ENCODE data around the gene CCDC183.
"Not testable (repeated sequence)": the region's sequence is repeated elsewhere in the genome, so short reads cannot be mapped to it uniquely, and the experiment has no call there.

CCDC183 gene

GRCh38 chr9:136840877-136841645, 44.9 kb downstream of the CCDC183 start:
- DNase-seq: no peak

- DNase-seq: not testable (repeated sequence)
Observed at GRCh38 chr9:136841646-136842379, 45.7 kb downstream of the CCDC183 start.

- DNase-seq: peak; percentile 84
Observed at GRCh38 chr9:136842380-136842948, 46.3 kb downstream of the CCDC183 start, which contains the start of gene AJM1. Gene AJM1, plus strand, starts transcription at chr9:136842478. Its CDS starts 1,937 bp downstream, at chr9:136844415.

- DNase-seq: not testable (repeated sequence)
Observed at GRCh38 chr9:136843159-136843800, 47.1 kb downstream of the CCDC183 start.

- DNase-seq: peak; percentile 71
Observed at GRCh38 chr9:136843801-136844740, 47.9 kb downstream of the CCDC183 start.

- no peak for DNase-seq
Observed at GRCh38 chr9:136844761-136845464, 48.8 kb downstream of the CCDC183 start.

GRCh38 chr9:136845465-136846260, 49.5 kb downstream of the CCDC183 start:
- no peak for DNase-seq

- DNase-seq: no peak
Observed at GRCh38 chr9:136846376-136847087, 50.4 kb downstream of the CCDC183 start.

GRCh38 chr9:136847088-136847825, 51.1 kb downstream of the CCDC183 start:
- no peak for DNase-seq

- DNase-seq: peak; percentile 83
Observed at GRCh38 chr9:136847826-136848392, 51.8 kb downstream of the CCDC183 start.

GRCh38 chr9:136848393-136849037, 52.4 kb downstream of the CCDC183 start:
- peak; percentile 47 for DNase-seq

GRCh38 chr9:136849038-136849959, 53.2 kb downstream of the CCDC183 start, which contains the start of gene PHPT1:
Gene PHPT1, plus strand, starts transcription at chr9:136849409. Its CDS starts 22 bp downstream, at chr9:136849431.
- DNase-seq: peak; percentile 97

- no peak for DNase-seq
Observed at GRCh38 chr9:136849960-136850865, 54.1 kb downstream of the CCDC183 start.

- no peak for DNase-seq
Observed at GRCh38 chr9:136850866-136851775, 55.0 kb downstream of the CCDC183 start.

Data from activated naive CD4-positive, alpha-beta T cell treated with Interleukin-2 at 50 U/mL for 16 hours (primary cell).